ENCODE measurements around the gene SLC4A4.

DNA sequence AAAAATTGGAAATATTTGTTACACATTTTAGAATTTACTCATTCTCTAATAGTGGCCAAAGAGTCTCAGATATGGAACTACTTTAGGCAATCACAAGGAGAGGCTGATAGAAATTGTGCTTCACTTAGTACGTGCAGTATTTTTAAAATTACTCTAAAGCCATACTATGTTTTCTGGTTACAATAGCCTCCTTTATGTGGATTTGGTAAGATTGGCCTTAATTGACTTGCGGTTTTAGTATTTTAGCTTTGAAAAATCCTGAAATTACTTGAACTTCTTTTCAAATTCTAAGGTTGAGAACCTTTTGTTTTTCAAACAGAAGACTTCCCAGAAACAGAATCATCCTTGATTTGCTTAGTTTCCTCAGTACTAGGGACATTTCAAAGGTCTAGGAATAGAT is 215.2 kb downstream of the SLC4A4 start:
- TF ChIP-seq EZH2 (IDR thresholded peaks at IDR 0.05; ENCODE audit: borderline replicate concordance) (no peak), CTCF (IDR thresholded peaks at IDR 0.05; ENCODE audit: poor library complexity) (no peak)
